C4-2B (cell line): ENCODE results near the gene RBP3.

Source experiments
- ZFX ChIP-seq: fragments of 450-650 bp; IDR thresholded peaks from 2 replicates; pipeline ENCODE4 v1.6.1; 2017
- TF ChIP-seq, protein P1 (sequence below): fragments of 450-650 bp; conservative IDR thresholded peaks from 2 replicates; pipeline ENCODE4 v1.5.1; 2017; ENCODE audit warnings: mild to moderate bottlenecking

DNA sequence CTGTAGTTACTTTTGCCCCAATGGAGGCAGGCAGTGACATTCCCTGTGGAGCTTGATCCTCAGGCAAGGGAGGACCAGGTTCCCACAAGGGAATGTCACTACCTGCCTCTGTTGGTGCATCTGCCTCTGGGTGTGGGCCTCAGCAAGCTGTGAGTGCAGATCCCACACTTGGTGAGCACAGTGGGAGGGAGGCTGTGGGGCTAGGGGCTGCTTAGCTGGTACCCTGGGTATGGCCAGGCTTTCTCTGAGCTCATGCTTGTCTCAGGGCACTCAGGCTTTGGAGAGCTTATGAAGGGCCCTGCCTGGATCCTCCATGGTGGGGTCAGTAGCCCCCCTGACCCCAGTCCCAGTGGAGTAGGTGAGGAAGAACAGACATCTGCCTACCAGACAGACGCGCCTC lies 52.1 kb downstream of the RBP3 start:
- TF ChIP-seq, protein P1, sequence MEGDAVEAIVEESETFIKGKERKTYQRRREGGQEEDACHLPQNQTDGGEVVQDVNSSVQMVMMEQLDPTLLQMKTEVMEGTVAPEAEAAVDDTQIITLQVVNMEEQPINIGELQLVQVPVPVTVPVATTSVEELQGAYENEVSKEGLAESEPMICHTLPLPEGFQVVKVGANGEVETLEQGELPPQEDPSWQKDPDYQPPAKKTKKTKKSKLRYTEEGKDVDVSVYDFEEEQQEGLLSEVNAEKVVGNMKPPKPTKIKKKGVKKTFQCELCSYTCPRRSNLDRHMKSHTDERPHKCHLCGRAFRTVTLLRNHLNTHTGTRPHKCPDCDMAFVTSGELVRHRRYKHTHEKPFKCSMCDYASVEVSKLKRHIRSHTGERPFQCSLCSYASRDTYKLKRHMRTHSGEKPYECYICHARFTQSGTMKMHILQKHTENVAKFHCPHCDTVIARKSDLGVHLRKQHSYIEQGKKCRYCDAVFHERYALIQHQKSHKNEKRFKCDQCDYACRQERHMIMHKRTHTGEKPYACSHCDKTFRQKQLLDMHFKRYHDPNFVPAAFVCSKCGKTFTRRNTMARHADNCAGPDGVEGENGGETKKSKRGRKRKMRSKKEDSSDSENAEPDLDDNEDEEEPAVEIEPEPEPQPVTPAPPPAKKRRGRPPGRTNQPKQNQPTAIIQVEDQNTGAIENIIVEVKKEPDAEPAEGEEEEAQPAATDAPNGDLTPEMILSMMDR: no peak
- no peak for TF ChIP-seq ZFX
